HCT116 (cell line): ENCODE data around the gene CUZD1. TPM values are rescaled to one million over a fixed set of nuclear protein-coding genes. Genes with fewer than 3 reads are reported as not detected.

Experiments used
- ATAC-seq: fragments of 200-7000 bp; cut with Tn5 transposase; 2 replicates; pipeline ENCODE4 v1.9.1; 2020; ENCODE audit warnings: mild to moderate bottlenecking, moderate library complexity
- BruUV-seq: library from RNA; stranded (reverse); fragments of 400-500 nt; replicated peaks from 2 replicates; lab custom pipeline; 2021; lab: Mats Ljungman, UMichigan
- CTCF ChIA-PET: fragments of 300-600 bp; sonication (Branson Sonifier 250); formaldehyde crosslinking; loops from one replicate; lab custom pipeline; 2021; ENCODE audit warnings: antibody characterized with exemption; lab: Charles Lee
- POLR2A ChIA-PET: fragments of 300-600, 350-600 bp; sonication (Branson Sonifier 250); formaldehyde crosslinking; loops from one replicate; lab custom pipeline; 2021; ENCODE audit warnings: antibody characterized with exemption; lab: Charles Lee
- RAD21 ChIA-PET, 2 experiments: fragments of 300-600 bp; sonication (Branson Sonifier 250); formaldehyde crosslinking; loops; one replicate each; lab custom pipeline; 2023; ENCODE audit warnings: low total read pairs in 2 of 2; ENCODE audit not compliant: uncharacterized antibody in 2 of 2, unreplicated experiment in 2 of 2, low non-redundant PET in 1 of 2; lab: Charles Lee
- DNase-seq: peaks from one replicate; pipeline ENCODE4 v3.0.0-alpha.2; 2010; ENCODE audit warnings: low read depth, low spot score
- H2AFZ ChIP-seq: fragments of 200-600 bp; shearing (Covaris generic), sonication (generic); 2 replicates; pipeline ENCODE4 v1.6.1; 2017; ENCODE audit warnings: low read depth, mixed run types, mixed read lengths, antibody characterized with exemption, low read length; ENCODE audit not compliant: poor library complexity, severe bottlenecking
- H3K27ac ChIP-seq: 2 replicates; pipeline ENCODE4 v1.5.1; 2012; ENCODE audit warnings: low read depth, low read length
- H3K27me3 ChIP-seq: fragments of 200-600 bp; sonication (generic); 2 replicates; pipeline ENCODE4 v1.6.1; 2016; ENCODE audit warnings: mixed run types, low read length, mixed read lengths; ENCODE audit not compliant: insufficient read depth
- H3K36me3 ChIP-seq, 2 experiments: fragments of 200-500 bp in 1 of 2; fragments of 200-600 bp in 1 of 2; sonication (Bioruptor generic) in 1 of 2; sonication (generic) in 1 of 2; 2 replicates each; pipeline versions ENCODE4 v1.5.1 to v1.6.1; 2014 to 2016; ENCODE audit warnings: low read length in 2 of 2, inconsistent platforms in 1 of 2, mixed read lengths in 1 of 2, mixed run types in 1 of 2; ENCODE audit not compliant: insufficient read depth in 2 of 2, control insufficient read depth in 1 of 2
- H3K4me1 ChIP-seq, 2 experiments: fragments of 200-600 bp in 1 of 2; sonication (generic) in 1 of 2; 2 replicates each; pipeline versions ENCODE4 v1.5.1 to v1.6.1; 2012 to 2017; ENCODE audit warnings: low read length in 2 of 2, inconsistent platforms in 1 of 2, mild to moderate bottlenecking in 1 of 2, mixed read lengths in 1 of 2, mixed run types in 1 of 2, moderate library complexity in 1 of 2; ENCODE audit not compliant: insufficient read depth in 2 of 2, control insufficient read depth in 1 of 2
- H3K4me2 ChIP-seq: fragments of 200-600 bp; sonication (generic); 2 replicates; pipeline ENCODE4 v1.6.1; 2017; ENCODE audit warnings: mixed run types, low read length, mixed read lengths
- H3K4me3 ChIP-seq, 2 experiments: fragments of 200-600 bp in 1 of 2; sonication (generic) in 1 of 2; replicated peaks in 1 of 2; 2 replicates each; pipeline ENCODE4 v1.5.1; 2011 to 2016; ENCODE audit warnings: low read length in 2 of 2, control low read depth in 1 of 2, low read depth in 1 of 2, mild to moderate bottlenecking in 1 of 2, mixed read lengths in 1 of 2, mixed run types in 1 of 2
- H3K79me2 ChIP-seq: fragments of 200-600 bp; sonication (generic); 2 replicates; pipeline ENCODE4 v1.6.1; 2017; ENCODE audit warnings: mild to moderate bottlenecking, mixed run types, low read length, moderate library complexity, mixed read lengths; ENCODE audit not compliant: insufficient read depth
- H3K9ac ChIP-seq: fragments of 200-600 bp; sonication (generic); 2 replicates; pipeline ENCODE4 v1.6.1; 2016; ENCODE audit warnings: low read length, mixed read lengths
- H3K9me2 ChIP-seq: fragments of 200-600 bp; sonication (generic), shearing (Covaris generic); 2 replicates; pipeline ENCODE4 v1.6.1; 2017; ENCODE audit warnings: mixed run types, mild to moderate bottlenecking, moderate library complexity; ENCODE audit not compliant: insufficient read depth
- H3K9me3 ChIP-seq, 2 experiments: fragments of 200-500 bp in 1 of 2; fragments of 200-600 bp in 1 of 2; sonication (Bioruptor generic) in 1 of 2; sonication (generic) in 1 of 2; 2 replicates each; pipeline ENCODE4 v1.6.1; 2014 to 2017; ENCODE audit warnings: low read length in 2 of 2, mixed read lengths in 2 of 2, inconsistent platforms in 1 of 2, low read depth in 1 of 2, mild to moderate bottlenecking in 1 of 2, mixed run types in 1 of 2, moderate library complexity in 1 of 2; ENCODE audit not compliant: control insufficient read depth in 1 of 2, insufficient read depth in 1 of 2
- H4K20me1 ChIP-seq: fragments of 200-600 bp; sonication (generic), shearing (Covaris generic); 2 replicates; pipeline ENCODE4 v1.6.1; 2017; ENCODE audit warnings: mixed run types, mild to moderate bottlenecking, moderate library complexity; ENCODE audit not compliant: insufficient read depth
- CEBPB ChIP-seq: IDR thresholded peaks from 2 replicates; pipeline ENCODE4 v1.6.1; 2012; ENCODE audit warnings: low read depth
- EGR1 ChIP-seq: IDR thresholded peaks from 2 replicates; pipeline ENCODE4 v1.6.1; 2012; ENCODE audit warnings: low read depth
- ELF1 ChIP-seq: IDR thresholded peaks from 2 replicates; pipeline ENCODE4 v1.6.1; 2012; ENCODE audit warnings: low read depth, borderline replicate concordance
- EZH2phosphoT487 ChIP-seq: fragments of 200-600 bp; IDR thresholded peaks from 2 replicates; pipeline ENCODE4 v1.6.1; 2018; ENCODE audit warnings: antibody characterized with exemption, borderline replicate concordance
- FOSL1 ChIP-seq: IDR thresholded peaks from 2 replicates; pipeline ENCODE4 v1.6.1; 2012; ENCODE audit warnings: low read depth
- POLR2AphosphoS5 ChIP-seq: IDR thresholded peaks from 2 replicates; pipeline ENCODE4 v1.6.1; 2011; ENCODE audit warnings: mild to moderate bottlenecking, low read depth, low read length, moderate library complexity
- RAD21 ChIP-seq: IDR thresholded peaks from 2 replicates; pipeline ENCODE4 v1.6.1; 2012; ENCODE audit warnings: low read depth, mild to moderate bottlenecking
- SP1 ChIP-seq: IDR thresholded peaks from 2 replicates; pipeline ENCODE4 v1.6.1; 2012; ENCODE audit warnings: low read depth
- SRF ChIP-seq: IDR thresholded peaks from 2 replicates; pipeline ENCODE4 v1.6.1; 2012; ENCODE audit warnings: low read depth
- YY1 ChIP-seq: IDR thresholded peaks from 2 replicates; pipeline ENCODE4 v1.6.1; 2011; ENCODE audit warnings: low read length, low read depth, moderate library complexity, mild to moderate bottlenecking; ENCODE audit not compliant: insufficient replicate concordance; ENCODE audit errors: extremely low read depth
- ZFX ChIP-seq: fragments of 450-650 bp; IDR thresholded peaks from 2 replicates; pipeline ENCODE4 v1.6.1; 2017
- intact Hi-C: fragments of 100-400 bp; cut with micrococcal nuclease; formaldehyde crosslinking; loops from 2 replicates; pipeline ENCODE4 v1.10.0; 2022
- total RNA-seq: library from RNA; stranded (reverse); gene quantifications from one replicate; pipeline ENCODE4 v1.2.1, GENCODE V29; 2021; ENCODE audit not compliant: unreplicated experiment
- TF ChIP-seq, protein P1 (sequence below): IDR thresholded peaks from 2 replicates; pipeline ENCODE4 v1.6.1; 2012; ENCODE audit warnings: low read depth
- TF ChIP-seq, protein P2 (sequence below): IDR thresholded peaks from 2 replicates; pipeline ENCODE4 v1.6.1; 2012
- TF ChIP-seq, protein P3 (sequence below): IDR thresholded peaks from 2 replicates; pipeline ENCODE4 v1.6.1; 2011; ENCODE audit warnings: mild to moderate bottlenecking, low read length, moderate library complexity; ENCODE audit not compliant: insufficient replicate concordance; ENCODE audit errors: extremely low read depth

Gene CUZD1
- total RNA-seq, 1 experiment from 2014 or later: 1.7 TPM

DNA sequence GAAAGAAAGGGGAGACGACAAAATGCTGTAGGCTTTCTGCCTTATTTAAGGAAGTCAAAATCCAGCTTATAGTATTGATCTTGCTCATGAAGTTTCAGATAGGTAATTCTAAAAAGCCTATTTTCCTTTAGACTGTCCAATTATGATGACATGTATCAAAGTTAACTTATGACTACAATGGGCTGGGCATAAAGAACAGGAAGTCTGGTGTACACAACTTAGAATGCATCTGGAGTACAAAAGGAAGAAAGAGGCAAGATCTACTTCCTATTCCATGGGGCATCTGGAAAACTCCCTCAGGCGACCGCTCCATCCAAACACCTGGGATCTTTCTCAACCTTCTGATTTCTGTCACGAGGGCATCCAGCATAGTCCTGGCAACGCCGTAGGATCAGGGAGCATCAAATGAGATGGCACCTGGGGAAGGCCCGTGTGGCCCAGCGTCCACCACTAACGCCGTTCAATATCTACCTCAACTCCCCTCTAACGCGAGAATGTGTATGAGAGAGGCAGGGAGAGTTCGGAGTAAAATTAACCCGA is 33.2 kb upstream of the CUZD1 start:
- no peaks in the 10 kb centered on the region for H3K9me3 ChIP-seq
- peak overlapping the region; percentile 67 for H3K4me2 ChIP-seq
- H3K9ac ChIP-seq: peak overlapping the region; percentile 64
- no peaks in the 10 kb centered on the region for H3K36me3 ChIP-seq
- no peaks in the 10 kb centered on the region for H3K9me2 ChIP-seq
- H3K27me3 ChIP-seq: peaks cover 14% of the 10 kb centered on the region; the same call in 1 of the 2 replicates
- intact Hi-C loops: no loop called here
- peak overlapping the region; percentile 53 to 61 for H3K4me3 ChIP-seq
- DNase-seq: no peak
- BruUV-seq: TSS peak; percentile 74
- no peaks in the 10 kb centered on the region for H4K20me1 ChIP-seq
- peak overlapping the region; percentile 33 for H3K27ac ChIP-seq
- peaks cover 0 to 6% of the 10 kb centered on the region in 2 experiments; a peak in 1 of 4 replicates for H3K4me1 ChIP-seq
- ChIA-PET POLR2A (no interaction called here), CTCF (no interaction called here), RAD21 (no interaction called here)
- H2AFZ ChIP-seq: no peak overlapping the region
- TF ChIP-seq FOSL1 (no peak), CEBPB (no peak), ELF1 (no peak), RAD21 (no peak), POLR2AphosphoS5 (no peak), SP1 (no peak), ZFX (no peak), SRF (no peak), YY1 (no peak), EGR1 (no peak), EZH2phosphoT487 (no peak)
- TF ChIP-seq, protein P1, sequence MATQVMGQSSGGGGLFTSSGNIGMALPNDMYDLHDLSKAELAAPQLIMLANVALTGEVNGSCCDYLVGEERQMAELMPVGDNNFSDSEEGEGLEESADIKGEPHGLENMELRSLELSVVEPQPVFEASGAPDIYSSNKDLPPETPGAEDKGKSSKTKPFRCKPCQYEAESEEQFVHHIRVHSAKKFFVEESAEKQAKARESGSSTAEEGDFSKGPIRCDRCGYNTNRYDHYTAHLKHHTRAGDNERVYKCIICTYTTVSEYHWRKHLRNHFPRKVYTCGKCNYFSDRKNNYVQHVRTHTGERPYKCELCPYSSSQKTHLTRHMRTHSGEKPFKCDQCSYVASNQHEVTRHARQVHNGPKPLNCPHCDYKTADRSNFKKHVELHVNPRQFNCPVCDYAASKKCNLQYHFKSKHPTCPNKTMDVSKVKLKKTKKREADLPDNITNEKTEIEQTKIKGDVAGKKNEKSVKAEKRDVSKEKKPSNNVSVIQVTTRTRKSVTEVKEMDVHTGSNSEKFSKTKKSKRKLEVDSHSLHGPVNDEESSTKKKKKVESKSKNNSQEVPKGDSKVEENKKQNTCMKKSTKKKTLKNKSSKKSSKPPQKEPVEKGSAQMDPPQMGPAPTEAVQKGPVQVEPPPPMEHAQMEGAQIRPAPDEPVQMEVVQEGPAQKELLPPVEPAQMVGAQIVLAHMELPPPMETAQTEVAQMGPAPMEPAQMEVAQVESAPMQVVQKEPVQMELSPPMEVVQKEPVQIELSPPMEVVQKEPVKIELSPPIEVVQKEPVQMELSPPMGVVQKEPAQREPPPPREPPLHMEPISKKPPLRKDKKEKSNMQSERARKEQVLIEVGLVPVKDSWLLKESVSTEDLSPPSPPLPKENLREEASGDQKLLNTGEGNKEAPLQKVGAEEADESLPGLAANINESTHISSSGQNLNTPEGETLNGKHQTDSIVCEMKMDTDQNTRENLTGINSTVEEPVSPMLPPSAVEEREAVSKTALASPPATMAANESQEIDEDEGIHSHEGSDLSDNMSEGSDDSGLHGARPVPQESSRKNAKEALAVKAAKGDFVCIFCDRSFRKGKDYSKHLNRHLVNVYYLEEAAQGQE: no peak
- TF ChIP-seq, protein P2, sequence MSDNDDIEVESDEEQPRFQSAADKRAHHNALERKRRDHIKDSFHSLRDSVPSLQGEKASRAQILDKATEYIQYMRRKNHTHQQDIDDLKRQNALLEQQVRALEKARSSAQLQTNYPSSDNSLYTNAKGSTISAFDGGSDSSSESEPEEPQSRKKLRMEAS: no peak
- TF ChIP-seq, protein P3, sequence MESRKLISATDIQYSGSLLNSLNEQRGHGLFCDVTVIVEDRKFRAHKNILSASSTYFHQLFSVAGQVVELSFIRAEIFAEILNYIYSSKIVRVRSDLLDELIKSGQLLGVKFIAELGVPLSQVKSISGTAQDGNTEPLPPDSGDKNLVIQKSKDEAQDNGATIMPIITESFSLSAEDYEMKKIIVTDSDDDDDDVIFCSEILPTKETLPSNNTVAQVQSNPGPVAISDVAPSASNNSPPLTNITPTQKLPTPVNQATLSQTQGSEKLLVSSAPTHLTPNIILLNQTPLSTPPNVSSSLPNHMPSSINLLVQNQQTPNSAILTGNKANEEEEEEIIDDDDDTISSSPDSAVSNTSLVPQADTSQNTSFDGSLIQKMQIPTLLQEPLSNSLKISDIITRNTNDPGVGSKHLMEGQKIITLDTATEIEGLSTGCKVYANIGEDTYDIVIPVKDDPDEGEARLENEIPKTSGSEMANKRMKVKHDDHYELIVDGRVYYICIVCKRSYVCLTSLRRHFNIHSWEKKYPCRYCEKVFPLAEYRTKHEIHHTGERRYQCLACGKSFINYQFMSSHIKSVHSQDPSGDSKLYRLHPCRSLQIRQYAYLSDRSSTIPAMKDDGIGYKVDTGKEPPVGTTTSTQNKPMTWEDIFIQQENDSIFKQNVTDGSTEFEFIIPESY: no peak
- peaks cover 53% of the 10 kb centered on the region for H3K79me2 ChIP-seq
- ATAC-seq: peak; percentile 34
